ENCODE results near the gene NR6A1.

The NR6A1 gene

GRCh38 chr9:124795881-124796431 lies 24.8 kb upstream of the NR6A1 start:
- TF ChIP-seq EZH2phosphoT487 (IDR thresholded peaks at IDR 0.05; ENCODE audit: borderline replicate concordance) (no peak), CTCF (conservative IDR thresholded peaks at IDR 0.05; ENCODE audit: low read length) (no peak)
- no peaks in the 10 kb centered on the region for H3K4me1 ChIP-seq (ENCODE audit: insufficient read depth, low read length, poor library complexity, severe bottlenecking)
- H3K36me3 ChIP-seq (ENCODE audit: insufficient read depth, low read length) = no peaks in the 10 kb centered on the region
- H3K27me3 ChIP-seq (ENCODE audit: insufficient read depth, low read length, poor library complexity, severe bottlenecking) = no peaks in the 10 kb centered on the region
- H3K9ac ChIP-seq (ENCODE audit: low read depth, low read length, poor library complexity, severe bottlenecking) = no peak overlapping the region
- no peaks in the 10 kb centered on the region for H3F3A ChIP-seq (ENCODE audit: low read depth)
- H3K4me3 ChIP-seq (ENCODE audit: low read length, poor library complexity, severe bottlenecking) = no peak overlapping the region
- H3K4me2 ChIP-seq (ENCODE audit: low read depth, low read length, poor library complexity, severe bottlenecking) = no peak overlapping the region
- H4K20me1 ChIP-seq (ENCODE audit: insufficient read depth, low read length, poor library complexity, severe bottlenecking) = no peaks in the 10 kb centered on the region
- no peaks in the 10 kb centered on the region for H3K9me2 ChIP-seq (replicated peaks; ENCODE audit: low read depth, low read length)
- no peak overlapping the region for H2AFZ ChIP-seq (ENCODE audit: low read length)
- H3K9me3 ChIP-seq (ENCODE audit: insufficient read depth, low read depth, low read length) = no peaks in the 10 kb centered on the region
- no peaks in the 10 kb centered on the region for H3K79me2 ChIP-seq (ENCODE audit: insufficient read depth, low read length)

GRCh38 chr9:124794902-124795491 lies 23.9 kb upstream of the NR6A1 start:
- Histone ChIP-seq H3K9ac (ENCODE audit: low read depth, low read length, poor library complexity, severe bottlenecking) (no peak overlapping the region), H3K9me3 (ENCODE audit: insufficient read depth, low read depth, low read length) (no peaks in the 10 kb centered on the region), H2AFZ (ENCODE audit: low read length) (no peak overlapping the region), H3K4me1 (ENCODE audit: insufficient read depth, low read length, poor library complexity, severe bottlenecking) (no peaks in the 10 kb centered on the region), H3F3A (ENCODE audit: low read depth) (no peaks in the 10 kb centered on the region), H3K4me2 (ENCODE audit: low read depth, low read length, poor library complexity, severe bottlenecking) (no peak overlapping the region), H3K4me3 (ENCODE audit: low read length, poor library complexity, severe bottlenecking) (no peak overlapping the region), H4K20me1 (ENCODE audit: insufficient read depth, low read length, poor library complexity, severe bottlenecking) (no peaks in the 10 kb centered on the region), H3K79me2 (ENCODE audit: insufficient read depth, low read length) (no peaks in the 10 kb centered on the region), H3K9me2 (replicated peaks; ENCODE audit: low read depth, low read length) (no peaks in the 10 kb centered on the region), H3K27me3 (ENCODE audit: insufficient read depth, low read length, poor library complexity, severe bottlenecking) (no peaks in the 10 kb centered on the region), H3K36me3 (ENCODE audit: insufficient read depth, low read length) (no peaks in the 10 kb centered on the region)
- TF ChIP-seq CTCF (conservative IDR thresholded peaks at IDR 0.05; ENCODE audit: low read length) (peak; percentile 25; the same call in 1 of the 2 replicates), EZH2phosphoT487 (IDR thresholded peaks at IDR 0.05; ENCODE audit: borderline replicate concordance) (no peak)

- no peak overlapping the region for H3K4me2 ChIP-seq (ENCODE audit: low read depth, low read length, poor library complexity, severe bottlenecking)
- no peaks in the 10 kb centered on the region for H3K79me2 ChIP-seq (ENCODE audit: insufficient read depth, low read length)
- no peak overlapping the region for H3K4me3 ChIP-seq (ENCODE audit: low read length, poor library complexity, severe bottlenecking)
- H3K36me3 ChIP-seq (ENCODE audit: insufficient read depth, low read length) = no peaks in the 10 kb centered on the region
- H2AFZ ChIP-seq (ENCODE audit: low read length) = no peak overlapping the region
- no peaks in the 10 kb centered on the region for H3K9me3 ChIP-seq (ENCODE audit: insufficient read depth, low read depth, low read length)
- H3F3A ChIP-seq (ENCODE audit: low read depth) = no peaks in the 10 kb centered on the region
- no peaks in the 10 kb centered on the region for H4K20me1 ChIP-seq (ENCODE audit: insufficient read depth, low read length, poor library complexity, severe bottlenecking)
- no peaks in the 10 kb centered on the region for H3K27me3 ChIP-seq (ENCODE audit: insufficient read depth, low read length, poor library complexity, severe bottlenecking)
- no peak overlapping the region for H3K9ac ChIP-seq (ENCODE audit: low read depth, low read length, poor library complexity, severe bottlenecking)
- H3K9me2 ChIP-seq (replicated peaks; ENCODE audit: low read depth, low read length) = no peaks in the 10 kb centered on the region
- no peaks in the 10 kb centered on the region for H3K4me1 ChIP-seq (ENCODE audit: insufficient read depth, low read length, poor library complexity, severe bottlenecking)
- no peak for TF ChIP-seq EZH2phosphoT487 (IDR thresholded peaks at IDR 0.05; ENCODE audit: borderline replicate concordance)
- no peak for TF ChIP-seq CTCF (conservative IDR thresholded peaks at IDR 0.05; ENCODE audit: low read length)
Measured at GRCh38 chr9:124793015-124793541, 22.0 kb upstream of the NR6A1 start.

All from Loucy (cell line).